Activated T-cell treated with anti-CD3 and anti-CD28 coated beads, Interleukin-2, amount 50 U/mL, for 48 hours (primary cell): ENCODE measurements around the gene CD8B.
"Not testable (repeated sequence)": the region's sequence is repeated elsewhere in the genome, so short reads cannot be mapped to it uniquely, and the experiment has no call there.

Source experiments
- DNase-seq, 2 experiments: peaks; one replicate each; pipeline ENCODE4 v3.0.0-alpha.2; 2020

The CD8B gene

GRCh38 chr2:86861628-86862379 lies at the start of gene CD8B:
TSS of gene CD8B (minus strand) at chr2:86861886. CDS start at chr2:86861865, 21 bp downstream.
- DNase-seq, result not testable (repeated sequence)

DNA sequence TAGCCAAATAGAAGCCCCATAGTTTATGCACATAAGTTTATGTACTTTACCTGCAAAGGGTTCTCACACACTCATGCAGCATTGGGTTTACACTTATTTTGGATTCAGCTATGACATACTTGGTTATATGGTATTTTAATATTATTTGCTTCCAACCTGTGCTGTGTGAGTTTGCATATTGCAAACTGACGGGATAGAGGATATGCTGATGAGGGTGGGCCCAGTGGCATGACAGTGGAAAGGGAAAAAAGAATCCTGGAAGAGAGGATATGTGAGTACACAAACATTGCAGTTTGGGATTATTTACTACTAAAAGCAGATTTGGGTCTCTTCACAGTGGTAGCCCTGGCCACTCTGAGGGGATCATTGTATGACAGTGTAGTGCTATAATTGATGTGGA lies 44.2 kb upstream of the CD8B start:
- not testable (repeated sequence) for DNase-seq

DNA sequence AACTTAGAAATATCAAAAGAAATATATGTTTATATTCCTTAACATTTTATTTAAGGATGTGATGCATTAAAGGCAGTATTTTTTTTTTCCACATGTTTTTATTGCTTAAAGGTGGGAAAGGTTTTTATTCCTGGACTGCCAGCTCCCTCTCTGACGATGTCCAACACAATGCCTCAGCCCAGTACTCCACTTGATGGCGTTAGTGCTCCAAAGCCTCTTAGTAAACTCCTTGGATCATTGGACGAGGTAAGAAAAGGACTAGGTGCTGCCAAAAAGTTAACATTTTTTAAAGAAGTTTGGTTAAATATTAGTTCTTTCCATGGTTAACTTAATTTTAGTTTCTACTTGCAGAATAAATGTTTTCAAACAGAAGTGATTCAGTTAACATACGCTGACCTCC lies 39.0 kb upstream of the CD8B start:
- not testable (repeated sequence) for DNase-seq

- DNase-seq, result not testable (repeated sequence)
These were observed 24.3 kb upstream of the CD8B start for GRCh38 chr2:86886026-86886425.

GRCh38 chr2:86882865-86883264 lies 21.2 kb upstream of the CD8B start:
- not testable (repeated sequence) for DNase-seq

DNA sequence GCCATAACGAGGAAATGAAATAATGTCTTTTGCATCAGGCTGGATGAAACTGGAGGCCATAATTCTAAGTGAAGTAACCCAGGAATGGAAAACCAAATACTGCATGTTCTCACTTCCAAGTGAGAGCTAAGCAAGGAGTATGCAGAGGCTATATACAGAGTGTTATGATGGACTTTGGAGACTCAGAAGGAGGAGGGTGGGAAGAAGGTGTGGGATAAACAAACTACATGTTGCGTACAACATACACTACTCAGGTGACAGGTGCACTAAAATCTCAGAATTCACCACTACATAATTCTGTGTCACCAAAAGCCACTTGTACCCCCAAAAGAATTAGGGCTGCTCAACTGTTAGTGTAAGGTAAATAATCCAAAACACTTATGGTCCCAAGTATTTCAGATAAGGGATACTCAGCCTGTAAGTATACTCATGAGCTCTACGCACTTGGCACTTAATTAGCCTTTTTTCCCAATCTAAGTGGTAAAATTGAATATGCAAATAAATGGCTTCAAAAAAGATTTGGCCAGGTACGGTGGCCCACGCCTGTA lies 20.5 kb upstream of the CD8B start:
- DNase-seq, result not testable (repeated sequence)

GRCh38 chr2:86878986-86879385 lies 17.3 kb upstream of the CD8B start:
- not testable (repeated sequence) for DNase-seq

DNA sequence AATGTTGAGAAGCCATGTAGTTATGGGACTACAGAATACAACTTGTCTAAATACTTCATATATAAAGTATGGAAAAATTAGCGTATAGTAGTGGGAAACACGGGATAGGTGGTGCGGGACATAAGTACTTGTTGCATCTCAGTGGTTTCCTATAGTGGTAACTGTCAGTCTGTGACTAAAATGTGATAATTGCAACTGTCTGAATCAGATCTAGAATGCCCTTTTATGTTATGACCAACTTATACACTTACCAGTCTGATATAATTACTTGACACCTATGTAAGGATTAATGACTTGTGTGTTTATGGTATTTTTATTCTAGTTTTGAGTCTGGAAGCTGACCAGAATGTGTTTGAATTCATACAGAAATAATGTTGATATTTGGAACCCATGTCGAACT lies 9.3 kb upstream of the CD8B start:
- not testable (repeated sequence) for DNase-seq

GRCh38 chr2:86868895-86869468 lies 7.3 kb upstream of the CD8B start:
- not testable (repeated sequence) for DNase-seq

- not testable (repeated sequence) for DNase-seq
These were observed 656 bp upstream of the CD8B start for GRCh38 chr2:86862380-86862703.

GRCh38 chr2:86861175-86861574 lies 511 bp downstream of the CD8B start:
- DNase-seq, result not testable (repeated sequence)

- not testable (repeated sequence) for DNase-seq
These were observed 1.1 kb downstream of the CD8B start for GRCh38 chr2:86860573-86860972.

GRCh38 chr2:86857688-86858087 lies 4.0 kb downstream of the CD8B start:
- not testable (repeated sequence) for DNase-seq

GRCh38 chr2:86856498-86856897 lies 5.2 kb downstream of the CD8B start:
- DNase-seq, result not testable (repeated sequence)

DNA sequence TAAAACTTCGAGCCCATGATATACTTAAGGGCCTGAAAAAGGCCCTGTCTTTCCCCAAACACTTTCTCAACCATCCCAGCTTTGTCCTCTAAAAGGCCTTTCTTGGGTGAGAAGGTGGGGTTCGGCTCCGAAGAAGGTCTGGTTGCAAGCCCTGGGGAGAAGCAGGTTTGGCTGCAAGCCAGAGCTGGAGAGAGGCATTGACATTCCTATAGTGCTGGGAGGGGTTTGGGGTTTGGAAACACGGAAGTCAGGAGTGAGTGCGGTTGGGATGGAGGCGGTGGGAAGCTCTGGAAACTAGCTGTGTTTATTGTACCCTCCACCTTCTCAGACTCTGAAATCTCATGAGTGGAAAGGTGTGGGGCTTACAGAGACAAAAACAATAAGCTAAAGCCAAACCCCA lies 5.7 kb downstream of the CD8B start:
- not testable (repeated sequence) for DNase-seq

DNA sequence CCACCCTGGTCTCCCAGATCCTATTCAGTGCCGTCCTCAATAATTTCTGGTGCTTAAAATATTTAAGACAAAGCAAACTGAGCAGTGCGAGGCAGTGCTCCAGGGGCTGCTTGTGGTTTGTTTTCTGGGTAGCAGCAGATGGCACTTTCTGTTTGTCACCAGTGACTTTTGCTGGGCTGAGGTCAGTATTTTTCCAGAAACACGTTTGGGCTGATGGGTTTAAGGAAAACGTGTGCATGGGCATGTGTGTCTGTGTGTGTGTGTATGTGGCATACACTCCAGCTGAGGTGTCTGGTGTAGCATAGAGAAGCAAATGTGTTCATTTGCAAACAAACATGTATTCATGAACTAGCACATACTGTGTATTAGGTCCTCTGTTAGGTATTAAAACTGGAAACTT lies 10.1 kb downstream of the CD8B start:
- not testable (repeated sequence) for DNase-seq

GRCh38 chr2:86842607-86843234 lies 19.0 kb downstream of the CD8B start:
- DNase-seq, result not testable (repeated sequence)

DNA sequence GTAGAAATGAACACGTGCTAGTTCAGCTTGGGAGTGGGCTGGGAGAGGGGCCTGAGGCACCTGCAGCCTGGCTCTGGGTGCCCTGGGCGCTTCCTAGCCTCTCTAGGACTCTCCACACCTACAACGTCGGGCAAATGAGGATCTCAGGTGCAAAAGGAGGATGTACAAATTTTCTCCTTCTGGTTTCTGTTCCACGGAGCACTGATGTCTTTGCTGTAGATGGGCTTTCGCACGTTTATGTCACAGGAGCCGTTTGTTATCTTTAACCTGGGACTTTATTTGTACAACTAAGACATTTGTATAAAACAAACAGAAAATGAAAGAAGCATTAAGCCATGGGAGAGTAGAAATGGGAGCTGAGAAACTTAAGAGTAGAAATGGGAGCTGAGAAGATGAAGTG lies 20.4 kb downstream of the CD8B start:
- DNase-seq, result not testable (repeated sequence)

GRCh38 chr2:86839871-86840548 lies 21.7 kb downstream of the CD8B start:
- not testable (repeated sequence) for DNase-seq

DNA sequence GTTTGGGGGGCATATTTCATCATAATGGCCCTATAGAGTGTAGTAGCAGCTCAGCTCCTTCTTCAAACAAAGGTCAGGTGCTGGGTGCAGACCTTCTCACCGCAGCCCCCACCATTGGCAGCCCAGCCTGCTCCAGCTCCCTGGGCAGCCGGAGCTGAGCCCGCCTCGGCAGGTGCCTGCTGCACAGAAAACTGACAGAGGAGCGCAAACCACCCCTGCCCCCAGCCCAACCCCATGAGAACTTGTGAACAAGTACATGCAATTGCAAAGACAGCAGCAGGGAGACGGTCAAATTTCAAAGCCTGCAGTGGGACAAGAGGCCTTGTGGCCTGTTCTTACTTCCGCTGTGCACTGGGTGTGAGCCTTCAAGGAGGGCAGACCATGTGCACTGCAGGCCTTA lies 22.2 kb downstream of the CD8B start:
- DNase-seq, result peak in 1 of 2 experiments; percentile 22

- not testable (repeated sequence) for DNase-seq
These were observed 24.0 kb downstream of the CD8B start for GRCh38 chr2:86837714-86838113.

- DNase-seq, result peak; percentile 72 to 75
These were observed 24.6 kb downstream of the CD8B start for GRCh38 chr2:86836915-86837695.
